NB4 (cell line): Measurements from ENCODE around the gene TMEM225.

ENCODE experiments used
- DNase-seq: peaks from one replicate; pipeline ENCODE4 v3.0.0; 2010; ENCODE audit warnings: low read depth
- H3K4me3 ChIP-seq: one replicate; pipeline ENCODE4 v1.5.1; 2011; ENCODE audit warnings: mild to moderate bottlenecking, low read depth, low read length, moderate library complexity
- MYC ChIP-seq: IDR thresholded peaks from 2 replicates; pipeline ENCODE4 v1.6.1; 2011; ENCODE audit warnings: low read depth, low read length
- POLR2A ChIP-seq: IDR thresholded peaks from 2 replicates; pipeline ENCODE4 v1.6.1; 2011; ENCODE audit warnings: mild to moderate bottlenecking; ENCODE audit not compliant: insufficient read length; ENCODE audit errors: extremely low read depth
- TF ChIP-seq, protein P1 (sequence below): IDR thresholded peaks from 2 replicates; pipeline ENCODE4 v1.6.1; 2011; ENCODE audit warnings: low read depth, low read length
- TF ChIP-seq, protein P2 (sequence below): IDR thresholded peaks from one replicate; pipeline ENCODE4 v1.5.1; 2012; ENCODE audit warnings: low read depth, low read length

The TMEM225 gene

DNA sequence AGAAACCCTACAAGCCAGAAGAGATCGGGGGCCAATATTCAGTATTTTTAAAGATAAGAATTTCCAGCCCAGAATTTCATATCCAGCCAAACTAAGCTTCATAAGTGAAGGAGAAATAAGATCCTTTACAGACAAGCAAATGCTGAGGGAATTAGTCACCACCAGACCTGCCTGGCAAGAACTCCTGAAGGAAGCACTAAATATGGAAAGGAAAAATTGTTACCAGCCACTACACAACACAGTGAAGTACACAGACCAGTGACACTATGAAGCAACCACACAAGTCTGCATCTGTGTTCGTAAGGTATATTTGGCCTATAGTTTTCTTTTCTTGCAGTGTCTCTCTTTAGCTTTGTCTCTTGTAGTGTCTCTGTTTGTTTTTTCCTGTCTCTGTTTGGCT lies 29.0 kb downstream of the TMEM225 start:
- TF ChIP-seq, protein P1, sequence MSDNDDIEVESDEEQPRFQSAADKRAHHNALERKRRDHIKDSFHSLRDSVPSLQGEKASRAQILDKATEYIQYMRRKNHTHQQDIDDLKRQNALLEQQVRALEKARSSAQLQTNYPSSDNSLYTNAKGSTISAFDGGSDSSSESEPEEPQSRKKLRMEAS, result no peak
- H3K4me3 ChIP-seq, result no peak overlapping the region
- DNase-seq, result no peak

DNA sequence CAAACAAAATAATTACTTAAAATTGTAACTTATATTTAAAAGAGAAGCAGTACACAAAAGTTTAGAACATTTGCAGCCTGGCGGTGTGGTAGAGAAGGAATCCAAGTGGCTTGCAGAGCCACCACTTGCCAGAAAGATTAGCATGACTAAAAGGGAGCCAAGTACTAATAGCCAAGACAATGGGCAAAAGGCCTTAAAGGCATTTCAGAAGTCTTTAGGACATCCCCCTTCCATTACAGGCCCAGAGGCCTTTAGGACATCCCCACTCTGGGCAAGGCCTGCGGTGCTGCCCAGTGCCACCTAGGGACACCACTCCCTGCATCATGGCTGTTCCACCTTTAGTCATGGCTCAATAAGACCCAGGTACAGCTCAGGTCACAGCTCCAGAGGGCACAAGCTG lies 32.4 kb downstream of the TMEM225 start:
- H3K4me3 ChIP-seq, result no peak overlapping the region
- no peak for DNase-seq
- TF ChIP-seq MYC (no peak), POLR2A (no peak)
- TF ChIP-seq, protein P2, sequence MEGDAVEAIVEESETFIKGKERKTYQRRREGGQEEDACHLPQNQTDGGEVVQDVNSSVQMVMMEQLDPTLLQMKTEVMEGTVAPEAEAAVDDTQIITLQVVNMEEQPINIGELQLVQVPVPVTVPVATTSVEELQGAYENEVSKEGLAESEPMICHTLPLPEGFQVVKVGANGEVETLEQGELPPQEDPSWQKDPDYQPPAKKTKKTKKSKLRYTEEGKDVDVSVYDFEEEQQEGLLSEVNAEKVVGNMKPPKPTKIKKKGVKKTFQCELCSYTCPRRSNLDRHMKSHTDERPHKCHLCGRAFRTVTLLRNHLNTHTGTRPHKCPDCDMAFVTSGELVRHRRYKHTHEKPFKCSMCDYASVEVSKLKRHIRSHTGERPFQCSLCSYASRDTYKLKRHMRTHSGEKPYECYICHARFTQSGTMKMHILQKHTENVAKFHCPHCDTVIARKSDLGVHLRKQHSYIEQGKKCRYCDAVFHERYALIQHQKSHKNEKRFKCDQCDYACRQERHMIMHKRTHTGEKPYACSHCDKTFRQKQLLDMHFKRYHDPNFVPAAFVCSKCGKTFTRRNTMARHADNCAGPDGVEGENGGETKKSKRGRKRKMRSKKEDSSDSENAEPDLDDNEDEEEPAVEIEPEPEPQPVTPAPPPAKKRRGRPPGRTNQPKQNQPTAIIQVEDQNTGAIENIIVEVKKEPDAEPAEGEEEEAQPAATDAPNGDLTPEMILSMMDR, result no peak
- TF ChIP-seq, protein P1, result no peak

DNA sequence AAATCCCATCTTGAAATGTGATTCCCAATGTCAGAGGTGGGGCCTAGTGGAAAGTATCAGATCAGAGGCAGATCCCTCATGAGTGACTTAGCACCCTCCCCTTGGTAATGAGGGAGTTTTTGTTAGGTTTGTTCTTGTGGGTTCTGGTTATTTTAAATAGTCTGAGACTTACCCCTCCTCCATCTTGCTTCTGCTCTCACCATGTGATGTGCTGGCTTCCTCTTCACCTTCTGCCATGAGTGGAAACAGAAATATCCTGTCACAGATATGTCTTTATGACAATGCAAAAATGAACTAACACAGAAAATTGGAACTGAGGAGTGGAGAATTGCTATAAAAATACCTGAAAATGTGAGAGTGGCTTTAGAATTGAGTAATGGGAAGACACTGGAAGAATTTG lies 33.1 kb downstream of the TMEM225 start:
- TF ChIP-seq MYC (no peak), POLR2A (no peak)
- TF ChIP-seq, protein P1, result no peak
- TF ChIP-seq, protein P2, result no peak
- DNase-seq, result no peak
- H3K4me3 ChIP-seq, result no peak overlapping the region

DNA sequence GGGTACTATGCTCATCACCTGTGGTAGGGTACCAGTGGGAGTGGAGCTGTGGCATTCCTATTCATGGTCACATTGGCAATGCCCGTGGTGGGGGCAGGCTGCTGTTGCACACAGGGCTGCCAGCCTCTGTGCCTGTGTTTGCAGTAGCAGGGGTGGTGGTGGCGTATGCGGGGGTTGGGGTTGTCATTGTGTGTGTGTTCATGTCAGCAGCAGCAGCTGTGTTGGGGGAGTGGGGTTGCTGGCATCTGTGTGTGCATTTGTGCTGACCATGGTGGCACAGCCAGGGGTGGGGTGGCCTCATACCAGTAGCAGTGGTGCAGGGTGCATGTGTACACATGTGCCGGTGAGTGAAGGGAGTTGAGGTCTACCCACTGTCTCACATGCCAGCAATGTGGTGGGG lies 34.4 kb downstream of the TMEM225 start:
- TF ChIP-seq POLR2A (no peak), MYC (no peak)
- TF ChIP-seq, protein P2, result no peak
- TF ChIP-seq, protein P1, result no peak
- no peak overlapping the region for H3K4me3 ChIP-seq
- no peak for DNase-seq

DNA sequence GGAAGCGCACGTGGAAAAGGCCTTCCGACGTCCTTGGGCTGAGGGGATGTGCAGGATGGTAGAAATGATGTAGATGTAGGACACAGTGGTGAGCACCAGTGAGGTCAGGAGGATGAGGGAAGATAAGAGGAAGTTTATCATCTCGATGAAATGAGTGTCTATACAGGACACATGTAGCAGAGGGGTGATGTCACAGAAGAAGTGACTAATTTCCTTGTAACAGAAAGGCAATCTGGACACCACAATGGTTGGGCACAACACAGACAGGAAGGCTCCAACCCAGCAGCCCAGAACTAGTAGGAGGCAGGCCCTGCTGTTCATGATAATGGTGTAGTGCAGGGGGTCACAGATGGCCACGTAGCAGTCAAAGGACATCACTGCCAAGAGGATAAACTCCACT lies 44.3 kb downstream of the TMEM225 start:
- DNase-seq, result peak; percentile 44
- H3K4me3 ChIP-seq, result no peak overlapping the region
- no peak for TF ChIP-seq MYC
- TF ChIP-seq, protein P2, result no peak
- TF ChIP-seq POLR2A, result no peak
- TF ChIP-seq, protein P1, result no peak

DNA sequence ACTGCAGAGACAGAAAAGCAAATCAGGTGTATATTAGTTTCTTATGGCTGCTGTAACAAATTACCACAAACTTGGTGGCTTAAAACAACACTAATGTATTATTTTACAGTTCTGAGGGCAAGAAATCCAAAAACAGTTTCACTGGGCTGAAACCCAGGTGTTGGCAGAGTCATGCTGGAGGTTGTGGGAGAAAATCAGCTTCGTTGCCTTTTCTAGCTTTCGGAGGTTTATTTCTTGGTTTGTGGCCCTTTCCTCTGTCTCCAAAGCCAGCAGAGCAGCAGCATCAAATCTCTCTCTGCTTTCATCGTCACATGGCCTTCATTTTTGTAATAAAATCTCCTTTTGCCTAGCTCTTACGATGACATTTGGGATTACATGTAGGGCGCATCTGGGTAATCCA lies 46.3 kb downstream of the TMEM225 start:
- no peak overlapping the region for H3K4me3 ChIP-seq
- no peak for DNase-seq
- TF ChIP-seq MYC, result no peak
- TF ChIP-seq, protein P1, result no peak
- TF ChIP-seq, protein P2, result no peak
- TF ChIP-seq POLR2A, result no peak
